ENCODE measurements around the gene RAB30.

Gene RAB30

DNA sequence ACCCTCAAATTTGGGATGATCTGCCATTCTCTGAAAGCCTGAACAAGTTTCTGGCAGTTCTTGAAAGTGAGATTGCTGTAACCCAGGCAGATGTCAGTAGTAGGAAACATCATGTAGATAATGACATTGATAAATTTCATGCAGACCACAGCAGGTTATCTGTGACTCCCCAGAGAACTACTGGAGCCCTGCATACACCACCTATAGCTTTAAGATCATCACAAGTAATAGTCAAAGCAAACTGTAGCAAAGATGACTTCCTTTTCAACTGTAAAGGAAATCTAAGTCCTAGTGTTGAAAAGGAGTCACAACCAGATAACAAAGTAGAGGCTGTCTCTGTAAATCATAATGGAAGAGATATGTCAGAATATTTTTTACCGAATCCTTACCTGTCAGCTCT lies 139.1 kb downstream of the RAB30 start:
- DNase-seq = no peak

GRCh38 chr11:82930734-82931133 lies 141.0 kb downstream of the RAB30 start:
- no peak for DNase-seq

DNA sequence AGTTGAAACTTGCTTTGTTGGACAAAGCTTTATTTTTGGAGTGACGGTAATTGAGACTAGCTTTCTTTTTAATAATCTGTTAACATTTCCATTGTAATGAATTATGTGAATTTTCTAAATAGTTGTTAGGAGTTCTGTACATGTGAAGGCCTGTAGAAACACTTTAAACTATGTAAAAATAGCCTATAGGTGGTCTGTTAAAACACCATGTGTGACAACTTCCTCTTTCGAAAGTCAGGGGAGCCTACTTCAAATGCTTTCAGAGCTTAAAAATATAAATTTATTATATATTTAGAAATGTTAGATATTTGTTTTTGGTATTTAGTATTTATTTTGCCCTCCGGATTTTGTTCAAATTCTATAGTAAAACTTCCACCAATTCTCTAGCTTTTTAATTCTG lies 141.5 kb downstream of the RAB30 start:
- DNase-seq = no peak

GRCh38 chr11:82929121-82929520 lies 142.6 kb downstream of the RAB30 start:
- DNase-seq = no peak

- no peak for DNase-seq
Measured at GRCh38 chr11:82927264-82927880, 144.3 kb downstream of the RAB30 start.

GRCh38 chr11:82924522-82925224 lies 147.0 kb downstream of the RAB30 start:
- DNase-seq = no peak

Data from femur (tissue), 1 donor.